ACC112 (cell line): ENCODE measurements around the gene PSAT1.
"Not testable (repeated sequence)": the region's sequence is repeated elsewhere in the genome, so short reads cannot be mapped to it uniquely, and the experiment has no call there.

Experiments
- H2AFZ ChIP-seq: fragments of 200-600 bp; sonication (generic); one replicate; pipeline ENCODE4 v1.6.0; 2017; ENCODE audit warnings: antibody characterized with exemption, low read length; ENCODE audit not compliant: unreplicated experiment
- H3K27ac ChIP-seq: fragments of 200-600 bp; sonication (generic); 2 replicates; pipeline ENCODE4 v1.5.1; 2014; ENCODE audit warnings: low read depth, mild to moderate bottlenecking, antibody characterized with exemption, low read length, moderate library complexity
- H3K27me3 ChIP-seq: fragments of 200-600 bp; sonication (generic); 2 replicates; pipeline ENCODE4 v1.6.1; 2014; ENCODE audit warnings: mild to moderate bottlenecking, antibody characterized with exemption, low read length, moderate library complexity, mixed read lengths; ENCODE audit not compliant: insufficient read depth
- H3K36me3 ChIP-seq: fragments of 200-600 bp; sonication (generic); 2 replicates; pipeline ENCODE4 v1.6.1; 2016; ENCODE audit warnings: mild to moderate bottlenecking, antibody characterized with exemption, low read length, moderate library complexity, mixed read lengths; ENCODE audit not compliant: insufficient read depth
- H3K4me1 ChIP-seq: fragments of 200-600 bp; sonication (generic); one replicate; pipeline ENCODE4 v1.6.1; 2016; ENCODE audit warnings: low read length, mixed read lengths; ENCODE audit not compliant: insufficient read depth, unreplicated experiment, control insufficient read depth
- H3K4me3 ChIP-seq: fragments of 200-600 bp; sonication (generic); 2 replicates; pipeline ENCODE4 v1.5.1; 2014; ENCODE audit warnings: mild to moderate bottlenecking, low read depth, low read length
- H3K79me2 ChIP-seq: fragments of 200-600 bp; sonication (generic); one replicate; pipeline ENCODE4 v1.6.0; 2016; ENCODE audit warnings: low read length; ENCODE audit not compliant: control insufficient read depth, unreplicated experiment, insufficient read depth

The PSAT1 gene

GRCh38 chr9:78278177-78278777, 18.6 kb upstream of the PSAT1 start:
- no peaks in the 10 kb centered on the region for H3K27me3 ChIP-seq
- H2AFZ ChIP-seq = no peak overlapping the region
- H3K4me1 ChIP-seq = no peaks in the 10 kb centered on the region
- H3K79me2 ChIP-seq = no peaks in the 10 kb centered on the region
- no peak overlapping the region for H3K4me3 ChIP-seq
- H3K36me3 ChIP-seq = no peaks in the 10 kb centered on the region
- H3K27ac ChIP-seq = no peak overlapping the region

DNA sequence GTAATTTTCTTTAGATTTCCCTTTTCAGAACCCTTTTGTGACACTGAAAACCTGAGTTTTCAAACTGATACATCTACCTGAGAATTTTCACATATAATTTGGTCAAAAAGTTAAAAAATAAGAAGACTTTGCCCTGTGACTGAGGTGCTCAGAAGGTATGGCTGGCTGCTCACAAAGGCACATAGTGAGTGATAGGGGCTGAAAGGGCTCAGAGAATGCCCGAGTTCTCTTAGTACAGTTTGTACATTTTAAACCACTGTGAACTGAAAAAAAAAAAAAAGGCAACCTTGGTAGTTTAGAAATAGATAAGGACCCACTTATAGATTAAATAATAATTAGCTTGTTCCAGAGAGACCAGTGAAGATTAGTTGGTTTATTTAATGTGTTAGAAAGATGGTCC, 18.1 kb upstream of the PSAT1 start:
- no peaks in the 10 kb centered on the region for H3K4me1 ChIP-seq
- H3K36me3 ChIP-seq = no peaks in the 10 kb centered on the region
- H3K27me3 ChIP-seq = no peaks in the 10 kb centered on the region
- H3K27ac ChIP-seq = no peak overlapping the region
- no peak overlapping the region for H3K4me3 ChIP-seq
- H2AFZ ChIP-seq = no peak overlapping the region
- H3K79me2 ChIP-seq = no peaks in the 10 kb centered on the region

DNA sequence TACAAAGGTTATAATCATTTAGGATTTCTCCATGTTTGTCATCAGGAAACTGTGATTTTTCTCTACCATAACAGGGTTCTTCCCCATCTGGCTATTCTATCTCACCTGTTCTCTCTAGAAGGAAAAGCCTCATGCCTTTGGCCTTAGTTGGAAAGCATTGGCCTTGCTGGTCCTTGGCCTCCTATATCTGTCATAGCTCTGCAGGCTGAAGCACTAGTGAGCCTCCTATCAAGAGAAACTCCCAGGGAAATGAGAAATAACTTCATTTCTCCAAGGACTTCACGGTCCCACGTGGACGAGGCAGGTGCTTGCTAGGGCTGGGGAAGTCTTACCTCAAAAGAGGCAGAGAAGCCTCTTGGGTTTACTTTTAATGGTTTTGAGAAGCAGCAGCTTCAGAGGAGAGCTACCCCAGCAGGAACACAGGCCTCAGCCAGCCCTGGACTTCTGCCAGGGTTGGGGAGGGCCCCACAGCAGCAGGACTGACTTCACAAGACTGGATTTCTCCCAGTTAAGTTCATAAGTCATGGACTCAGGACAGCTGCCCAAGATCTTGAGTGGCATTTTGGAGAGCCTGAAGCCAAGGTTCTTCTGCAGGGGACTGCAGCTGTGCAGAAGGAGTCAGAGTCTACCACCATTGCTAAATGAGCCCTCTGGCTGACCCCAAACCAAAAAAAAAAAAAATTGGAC, 15.8 kb upstream of the PSAT1 start:
- Histone ChIP-seq H3K27ac (no peak overlapping the region), H3K79me2 (no peaks in the 10 kb centered on the region), H3K27me3 (peaks cover 6% of the 10 kb centered on the region; the same call in 1 of the 2 replicates), H3K4me3 (no peak overlapping the region), H2AFZ (no peak overlapping the region), H3K4me1 (no peaks in the 10 kb centered on the region), H3K36me3 (no peaks in the 10 kb centered on the region)

DNA sequence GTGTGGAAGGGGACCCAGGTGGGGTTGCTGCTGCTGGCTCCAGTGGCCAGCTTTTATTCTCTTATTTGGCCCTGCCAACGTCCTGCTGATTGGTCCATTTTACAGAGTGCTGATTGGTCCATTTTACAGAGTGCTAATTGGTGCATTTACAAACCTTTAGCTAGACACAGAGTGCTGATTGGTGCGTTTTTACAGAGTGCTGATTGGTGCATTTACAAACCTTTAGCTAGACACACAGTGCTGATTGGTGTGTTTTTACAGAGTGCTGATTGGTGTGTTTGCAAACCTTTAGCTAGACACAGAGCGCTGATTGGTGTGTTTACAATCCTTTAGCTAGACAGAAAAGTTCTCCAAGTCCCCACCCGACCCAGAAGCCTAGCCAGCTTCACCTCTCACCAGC, 12.7 kb upstream of the PSAT1 start:
- not testable (repeated sequence) for H3K4me1 ChIP-seq

GRCh38 chr9:78286125-78286524, 10.8 kb upstream of the PSAT1 start:
- Histone ChIP-seq H2AFZ (no peak overlapping the region), H3K36me3 (no peaks in the 10 kb centered on the region), H3K79me2 (no peaks in the 10 kb centered on the region), H3K4me3 (no peak overlapping the region), H3K4me1 (no peaks in the 10 kb centered on the region), H3K27ac (no peak overlapping the region), H3K27me3 (peaks cover 13% of the 10 kb centered on the region; the same call in 1 of the 2 replicates)

More for the DNA sequence above, 12.7 kb upstream of the PSAT1 start:
- H3K4me3 ChIP-seq, H3K27ac ChIP-seq, H3K36me3 ChIP-seq, H2AFZ ChIP-seq, H3K79me2 ChIP-seq: not testable (repeated sequence)
- peaks cover 13% of the 10 kb centered on the region; the same call in 1 of the 2 replicates for H3K27me3 ChIP-seq

DNA sequence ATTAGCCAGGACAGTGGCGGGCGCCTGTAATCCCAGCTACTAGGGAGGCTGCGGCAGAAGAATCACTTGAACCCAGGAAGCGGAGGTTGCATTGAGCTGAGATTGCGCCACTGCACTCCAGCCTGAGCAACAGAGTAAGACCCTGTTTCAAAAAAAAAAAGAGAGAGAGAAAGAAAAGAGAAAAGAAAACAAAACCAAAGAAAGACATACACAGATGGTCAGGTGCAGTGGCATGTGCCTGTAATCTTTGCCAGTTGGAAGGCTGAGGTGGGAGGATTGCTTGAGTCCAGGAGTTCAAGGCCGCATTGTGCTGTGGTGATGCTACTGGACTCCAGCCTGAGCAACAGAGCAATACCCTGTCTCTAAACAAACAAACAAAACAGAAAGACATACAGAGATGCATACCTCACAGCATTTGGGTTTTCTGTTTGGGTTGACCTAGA, 10.0 kb upstream of the PSAT1 start:
- H3K79me2 ChIP-seq = no peaks in the 10 kb centered on the region
- H3K27ac ChIP-seq = no peak overlapping the region
- no peaks in the 10 kb centered on the region for H3K36me3 ChIP-seq
- no peaks in the 10 kb centered on the region for H3K4me1 ChIP-seq
- H3K27me3 ChIP-seq = peaks cover 13% of the 10 kb centered on the region; the same call in 1 of the 2 replicates
- no peak overlapping the region for H2AFZ ChIP-seq
- no peak overlapping the region for H3K4me3 ChIP-seq

DNA sequence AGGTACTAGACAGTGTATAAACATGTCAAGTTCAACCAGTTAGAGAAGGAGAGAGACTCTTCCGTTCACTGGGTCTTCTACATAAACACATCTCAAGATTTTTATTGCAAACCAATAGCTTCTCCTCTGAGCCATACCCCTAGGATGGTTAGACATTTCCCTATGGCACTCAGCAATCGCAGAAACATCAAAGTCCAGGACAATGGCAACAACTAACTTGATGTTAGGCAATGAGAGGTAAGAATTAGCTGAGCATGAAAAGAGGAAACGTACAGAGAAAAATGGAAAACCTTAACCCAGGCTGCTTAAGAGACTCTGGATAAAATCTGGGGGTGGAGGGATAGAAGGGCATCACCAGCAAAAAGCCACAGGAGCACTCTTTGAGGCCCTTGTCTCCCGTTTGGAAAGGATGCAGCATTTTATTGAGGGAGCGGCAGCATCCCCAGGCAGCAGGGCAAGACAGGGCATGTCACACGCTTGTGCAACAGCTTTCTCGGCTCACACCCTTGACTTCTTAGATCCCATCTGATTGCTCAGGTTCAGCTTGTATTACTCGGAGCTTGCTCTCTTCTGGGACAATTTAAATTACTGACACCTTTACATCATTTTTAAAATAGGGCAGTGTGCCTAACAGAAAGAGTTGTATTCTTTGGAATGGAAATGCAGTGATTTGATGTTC, 8.6 kb upstream of the PSAT1 start:
- Histone ChIP-seq H2AFZ (no peak overlapping the region), H3K4me3 (no peak overlapping the region), H3K4me1 (no peaks in the 10 kb centered on the region), H3K27me3 (peaks cover 13% of the 10 kb centered on the region; the same call in 1 of the 2 replicates), H3K79me2 (no peaks in the 10 kb centered on the region), H3K27ac (no peak overlapping the region), H3K36me3 (no peaks in the 10 kb centered on the region)

DNA sequence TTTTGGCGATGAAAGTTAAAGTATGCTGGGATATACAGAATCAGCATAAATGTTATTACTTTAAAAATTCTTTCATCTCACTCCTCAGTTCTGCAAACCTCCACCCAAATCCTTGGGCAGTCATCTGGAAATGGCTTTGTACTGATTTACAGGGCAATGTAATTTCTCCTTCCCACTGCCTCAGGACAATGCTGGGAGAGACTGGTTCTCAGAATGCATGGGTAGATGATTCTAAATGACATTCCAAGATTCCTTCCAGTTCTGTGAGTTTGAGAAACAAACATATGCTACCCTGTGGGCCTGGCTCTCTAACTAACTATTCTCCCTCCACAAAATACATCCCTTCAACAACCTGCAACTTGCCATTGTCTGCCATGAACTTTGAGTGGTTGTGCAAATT, 7.5 kb upstream of the PSAT1 start:
- Histone ChIP-seq H3K4me1 (no peaks in the 10 kb centered on the region), H3K27me3 (peaks cover 13% of the 10 kb centered on the region; the same call in 1 of the 2 replicates), H2AFZ (no peak overlapping the region), H3K4me3 (no peak overlapping the region), H3K27ac (no peak overlapping the region), H3K36me3 (no peaks in the 10 kb centered on the region), H3K79me2 (no peaks in the 10 kb centered on the region)

DNA sequence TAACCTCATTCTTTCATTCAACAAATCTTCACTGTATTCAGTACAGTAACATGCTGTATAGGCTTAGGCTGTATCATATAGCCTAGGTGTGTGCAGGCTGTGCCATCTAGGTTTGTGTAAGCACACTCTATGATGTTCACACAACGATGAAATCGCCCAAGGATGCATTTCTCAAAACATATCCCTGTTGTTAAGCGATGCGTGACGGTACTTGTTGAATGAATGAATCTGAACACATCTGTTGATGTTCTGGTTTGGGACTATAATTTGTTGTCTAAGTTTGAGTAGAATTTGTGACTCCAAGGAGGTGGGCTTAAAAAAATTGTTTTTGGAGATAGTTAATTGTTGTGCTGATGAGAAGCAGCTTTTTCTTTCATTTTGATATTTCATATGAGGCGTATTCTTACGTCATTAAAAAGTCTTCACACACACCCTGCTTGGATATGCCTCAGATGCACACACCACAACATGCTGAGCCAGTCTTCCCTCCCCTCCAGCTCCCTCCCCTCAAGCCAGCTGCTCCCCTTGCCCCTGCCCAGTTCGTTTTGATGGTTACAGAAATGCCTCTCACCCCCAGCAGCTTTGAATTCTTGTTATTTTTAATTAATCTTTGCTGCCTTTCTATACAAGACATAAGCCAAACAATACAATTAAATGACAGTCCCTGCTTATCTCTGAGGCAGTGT, 5.5 kb upstream of the PSAT1 start:
- no peaks in the 10 kb centered on the region for H3K36me3 ChIP-seq
- H3K4me1 ChIP-seq = peaks cover 8% of the 10 kb centered on the region
- peaks cover 4% of the 10 kb centered on the region; the same call in 1 of the 2 replicates for H3K27me3 ChIP-seq
- H2AFZ ChIP-seq = no peak overlapping the region
- no peak overlapping the region for H3K4me3 ChIP-seq
- no peaks in the 10 kb centered on the region for H3K79me2 ChIP-seq
- no peak overlapping the region for H3K27ac ChIP-seq

- no peak overlapping the region for H3K27ac ChIP-seq
- no peak overlapping the region for H3K4me3 ChIP-seq
Measured at GRCh38 chr9:78292026-78292425, 4.9 kb upstream of the PSAT1 start.

More at GRCh38 chr9:78292026-78292425, 4.9 kb upstream of the PSAT1 start:
- Histone ChIP-seq H2AFZ (no peak overlapping the region), H3K79me2 (no peaks in the 10 kb centered on the region), H3K27me3 (peaks cover 2% of the 10 kb centered on the region; the same call in 1 of the 2 replicates), H3K4me1 (peaks cover 8% of the 10 kb centered on the region), H3K36me3 (no peaks in the 10 kb centered on the region)
